H9 (cell line): Measurements from ENCODE around the gene LEMD1. TPM values are rescaled to one million over a fixed set of nuclear protein-coding genes. Genes with fewer than 3 reads are reported as not detected.

Experiments
- DNase-seq: peaks from one replicate; pipeline ENCODE4 v3.0.0-alpha.2; 2017
- H2AFZ ChIP-seq: one replicate; pipeline ENCODE4 v1.6.1; 2013; ENCODE audit warnings: mild to moderate bottlenecking, low read length, control low read depth, moderate library complexity
- H2AK5ac ChIP-seq: 2 replicates; pipeline ENCODE4 v1.6.1; 2013; ENCODE audit warnings: low read length, control low read depth, mixed read lengths; ENCODE audit not compliant: insufficient read length
- H2BK120ac ChIP-seq: one replicate; pipeline ENCODE4 v1.6.1; 2013; ENCODE audit warnings: low read depth, mild to moderate bottlenecking, low read length, control low read depth, inconsistent platforms; ENCODE audit not compliant: poor library complexity, severe bottlenecking
- H2BK12ac ChIP-seq: 2 replicates; pipeline ENCODE4 v1.6.1; 2013; ENCODE audit warnings: low read length, control low read depth, mixed read lengths, low read depth; ENCODE audit not compliant: insufficient read length
- H2BK15ac ChIP-seq: 2 replicates; pipeline ENCODE4 v1.6.1; 2013; ENCODE audit warnings: low read depth, low read length, control low read depth
- H2BK20ac ChIP-seq: one replicate; pipeline ENCODE4 v1.6.1; 2013; ENCODE audit warnings: low read depth, mild to moderate bottlenecking, low read length, control low read depth, inconsistent platforms; ENCODE audit not compliant: poor library complexity, severe bottlenecking
- H2BK5ac ChIP-seq: 2 replicates; pipeline ENCODE4 v1.6.1; 2013; ENCODE audit warnings: low read length, control low read depth, mixed read lengths; ENCODE audit not compliant: insufficient read length
- H3K14ac ChIP-seq: 2 replicates; pipeline ENCODE4 v1.6.1; 2013; ENCODE audit warnings: low read length, control low read depth; ENCODE audit not compliant: insufficient read depth
- H3K18ac ChIP-seq: 2 replicates; pipeline ENCODE4 v1.6.1; 2013; ENCODE audit warnings: low read depth, mild to moderate bottlenecking, mixed read lengths, low read length, control low read depth; ENCODE audit not compliant: insufficient read length
- H3K23ac ChIP-seq: 2 replicates; pipeline ENCODE4 v1.6.1; 2013; ENCODE audit warnings: low read length, control low read depth, mixed read lengths, low read depth; ENCODE audit not compliant: insufficient read length
- H3K23me2 ChIP-seq: 2 replicates; pipeline ENCODE4 v1.6.1; 2013; ENCODE audit warnings: low read depth, mild to moderate bottlenecking, mixed read lengths, low read length, control low read depth; ENCODE audit not compliant: insufficient read length, poor library complexity, severe bottlenecking
- H3K27ac ChIP-seq: 2 replicates; pipeline ENCODE4 v1.5.1; 2013; ENCODE audit warnings: low read length, control low read depth, mixed read lengths, low read depth; ENCODE audit not compliant: insufficient read length
- H3K27me3 ChIP-seq: 2 replicates; pipeline ENCODE4 v1.6.1; 2013; ENCODE audit warnings: low read length, control low read depth, inconsistent platforms; ENCODE audit not compliant: insufficient read depth
- H3K4ac ChIP-seq: 2 replicates; pipeline ENCODE4 v1.6.1; 2013; ENCODE audit warnings: low read depth, mild to moderate bottlenecking, control low read depth, inconsistent platforms, low read length, moderate library complexity
- H3K4me1 ChIP-seq: 2 replicates; pipeline ENCODE4 v1.6.1; 2013; ENCODE audit warnings: low read length, control low read depth, inconsistent platforms; ENCODE audit not compliant: insufficient read depth
- H3K4me2 ChIP-seq: 2 replicates; pipeline ENCODE4 v1.6.1; 2013; ENCODE audit warnings: low read length, control low read depth, mixed read lengths; ENCODE audit not compliant: insufficient read length, insufficient read depth
- H3K56ac ChIP-seq: 2 replicates; pipeline ENCODE4 v1.6.1; 2013; ENCODE audit warnings: low read depth, mild to moderate bottlenecking, mixed read lengths, low read length, control low read depth; ENCODE audit not compliant: insufficient read length
- H3K79me1 ChIP-seq: 2 replicates; pipeline ENCODE4 v1.6.1; 2013; ENCODE audit warnings: low read depth, mild to moderate bottlenecking, moderate library complexity, low read length, control low read depth, inconsistent platforms; ENCODE audit not compliant: insufficient read depth, poor library complexity, severe bottlenecking
- H3K79me2 ChIP-seq: 2 replicates; pipeline ENCODE4 v1.6.1; 2013; ENCODE audit warnings: low read length, control low read depth, inconsistent platforms; ENCODE audit not compliant: insufficient read depth
- H3K9ac ChIP-seq: 2 replicates; pipeline ENCODE4 v1.6.1; 2013; ENCODE audit warnings: low read length, control low read depth, mixed read lengths; ENCODE audit not compliant: insufficient read length; ENCODE audit errors: extremely low read depth
- H3K9me3 ChIP-seq: one replicate; pipeline ENCODE4 v1.6.1; 2013; ENCODE audit warnings: low read depth, low read length, inconsistent platforms; ENCODE audit not compliant: control insufficient read depth
- H3T11ph ChIP-seq: one replicate; pipeline ENCODE4 v1.6.1; 2013; ENCODE audit warnings: mild to moderate bottlenecking, low read length, control low read depth, inconsistent platforms
- H4K20me1 ChIP-seq: one replicate; pipeline ENCODE4 v1.6.1; 2013; ENCODE audit not compliant: control insufficient read depth, insufficient read length, insufficient read depth
- H4K5ac ChIP-seq: 2 replicates; pipeline ENCODE4 v1.6.1; 2013; ENCODE audit warnings: low read depth, mild to moderate bottlenecking, mixed read lengths, low read length, control low read depth; ENCODE audit not compliant: insufficient read length
- H4K8ac ChIP-seq: replicated peaks from 2 replicates; pipeline ENCODE4 v1.6.1; 2013; ENCODE audit warnings: low read length, control low read depth, mixed read lengths, low read depth; ENCODE audit not compliant: insufficient read length
- H4K91ac ChIP-seq: 2 replicates; pipeline ENCODE4 v1.6.1; 2013; ENCODE audit warnings: low read depth, mild to moderate bottlenecking, moderate library complexity, mixed read lengths, low read length, control low read depth; ENCODE audit not compliant: insufficient read length
- H3K27ac Mint-ChIP-seq, 3 experiments: 2 replicates in 2 of 3; 3 replicates in 1 of 3; pipeline ENCODE4 v1.8.0; 2020 to 2021; ENCODE audit warnings: mixed read lengths in 3 of 3, mild to moderate bottlenecking in 1 of 3, moderate library complexity in 1 of 3
- H3K27me3 Mint-ChIP-seq: 2 replicates; pipeline ENCODE4 v1.8.0; 2021; ENCODE audit warnings: low read depth, mild to moderate bottlenecking, moderate library complexity, mixed read lengths
- H3K36me3 Mint-ChIP-seq, 3 experiments: 2 replicates in 2 of 3; 3 replicates in 1 of 3; pipeline ENCODE4 v1.8.0; 2020 to 2021; ENCODE audit warnings: low read depth in 3 of 3, mixed read lengths in 3 of 3; ENCODE audit not compliant: insufficient read depth in 1 of 3
- H3K4me1 Mint-ChIP-seq, 2 experiments: 2 replicates each; pipeline ENCODE4 v1.8.0; 2020; ENCODE audit warnings: mixed read lengths in 2 of 2
- H3K4me3 Mint-ChIP-seq, 2 experiments: 2 replicates in 1 of 2; 3 replicates in 1 of 2; pipeline ENCODE4 v1.8.0; 2020 to 2021; ENCODE audit warnings: mild to moderate bottlenecking in 2 of 2, mixed read lengths in 2 of 2, moderate library complexity in 1 of 2
- H3K9me3 Mint-ChIP-seq, 2 experiments: 2 replicates in 1 of 2; 3 replicates in 1 of 2; pipeline ENCODE4 v1.8.0; 2020; ENCODE audit warnings: mild to moderate bottlenecking in 2 of 2, mixed read lengths in 2 of 2, moderate library complexity in 1 of 2
- WGBS: extraction: QIAGEN DNeasy Blood & Tissue Kit; methylation state at CpG from one replicate; pipeline ENCODE4 v1.1.7; 2013; ENCODE audit warnings: missing lambda C conversion rate, low lambda C conversion rate, mixed read lengths; ENCODE audit not compliant: insufficient read length; ENCODE audit errors: extremely low coverage; 5-methylcytosine and 5-hydroxymethylcytosine counted together
- total RNA-seq: library from RNA; stranded (reverse); gene quantifications from 2 replicates; pipeline ENCODE4 v1.2.1, GENCODE V29; 2021
- TF ChIP-seq, protein P1 (sequence below): fragments of 200-600 bp; sonication (generic); conservative IDR thresholded peaks from 3 replicates; pipeline ENCODE4 v1.8.0; 2021; ENCODE audit warnings: antibody characterized with exemption, mild to moderate bottlenecking

The LEMD1 gene
- total RNA-seq, 1 experiment from 2014 or later: 11.8 TPM

DNA sequence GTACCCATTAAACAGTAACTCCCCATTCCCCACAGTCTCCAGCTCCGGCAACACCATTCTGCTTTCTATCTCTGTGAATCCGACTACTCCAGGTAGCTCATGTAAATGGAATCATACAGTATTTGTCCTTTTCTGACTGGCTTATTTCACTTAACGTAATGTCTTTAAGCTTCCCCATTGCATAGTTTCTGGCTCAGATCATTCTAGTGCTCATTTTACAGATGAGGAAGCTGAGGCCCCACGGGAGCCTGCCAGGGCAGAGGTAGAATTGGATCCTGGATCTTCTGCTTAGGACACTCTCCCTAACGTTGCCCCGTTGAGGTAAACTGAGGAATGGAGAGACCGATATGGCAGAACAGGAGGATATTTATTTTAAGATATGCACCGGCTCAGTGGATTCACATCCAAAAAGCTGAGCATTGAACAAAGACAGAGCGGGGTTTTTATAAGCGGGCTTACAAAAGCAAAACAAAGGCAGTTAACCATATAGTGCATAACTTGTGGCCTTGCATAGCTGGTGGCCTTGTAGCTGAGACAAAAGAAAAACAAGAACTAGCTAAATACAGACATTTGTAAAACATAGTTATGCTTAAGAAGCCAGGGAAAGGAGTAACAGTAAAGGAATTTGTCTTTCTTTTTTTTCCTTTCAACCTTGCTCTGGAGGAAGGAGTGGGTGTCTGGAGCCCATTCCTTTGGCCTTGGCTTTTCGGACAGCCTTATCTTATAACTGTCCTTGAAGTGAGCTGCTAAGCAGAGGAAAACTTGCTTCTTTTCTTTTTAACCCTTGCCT is 49.8 kb downstream of the LEMD1 start:
- no peaks in the 10 kb centered on the region for H3K23me2 ChIP-seq
- no peaks in the 10 kb centered on the region for H3K9me3 Mint-ChIP-seq

More for the DNA sequence above, 49.8 kb downstream of the LEMD1 start:
- Histone ChIP-seq H3K4me2 (no peak overlapping the region), H2BK15ac (no peak overlapping the region), H3K23ac (no peak overlapping the region), H3K14ac (no peak overlapping the region), H3K4me1 (peaks cover 21% of the 10 kb centered on the region; the same call in 1 of the 2 replicates), H3K79me1 (no peaks in the 10 kb centered on the region), H2BK120ac (no peak overlapping the region), H4K91ac (no peak overlapping the region), H3K18ac (no peak overlapping the region), H3T11ph (no peak overlapping the region), H2BK5ac (no peak overlapping the region), H4K5ac (no peak overlapping the region), H3K27ac (no peak overlapping the region), H2AFZ (no peak overlapping the region), H4K20me1 (no peaks in the 10 kb centered on the region), H2AK5ac (no peak overlapping the region), H4K8ac (no peak overlapping the region), H3K56ac (no peak overlapping the region), H3K79me2 (no peaks in the 10 kb centered on the region), H3K27me3 (no peaks in the 10 kb centered on the region), H3K9ac (no peak overlapping the region), H3K9me3 (no peaks in the 10 kb centered on the region), H2BK20ac (no peak overlapping the region), H3K4ac (no peak overlapping the region), H2BK12ac (no peak overlapping the region)
- Mint-ChIP-seq H3K36me3 (no peaks in the 10 kb centered on the region), H3K4me3 (no peak overlapping the region; a peak in 1 of 5 replicates), H3K27ac (no peak overlapping the region), H3K4me1 (peaks cover 53% of the 10 kb centered on the region in 2 experiments), H3K27me3 (peaks cover 7% of the 10 kb centered on the region)
- no CpG with 5 or more reads among the region's 11 CpGs for WGBS
- DNase-seq: no peak
- TF ChIP-seq, protein P1, sequence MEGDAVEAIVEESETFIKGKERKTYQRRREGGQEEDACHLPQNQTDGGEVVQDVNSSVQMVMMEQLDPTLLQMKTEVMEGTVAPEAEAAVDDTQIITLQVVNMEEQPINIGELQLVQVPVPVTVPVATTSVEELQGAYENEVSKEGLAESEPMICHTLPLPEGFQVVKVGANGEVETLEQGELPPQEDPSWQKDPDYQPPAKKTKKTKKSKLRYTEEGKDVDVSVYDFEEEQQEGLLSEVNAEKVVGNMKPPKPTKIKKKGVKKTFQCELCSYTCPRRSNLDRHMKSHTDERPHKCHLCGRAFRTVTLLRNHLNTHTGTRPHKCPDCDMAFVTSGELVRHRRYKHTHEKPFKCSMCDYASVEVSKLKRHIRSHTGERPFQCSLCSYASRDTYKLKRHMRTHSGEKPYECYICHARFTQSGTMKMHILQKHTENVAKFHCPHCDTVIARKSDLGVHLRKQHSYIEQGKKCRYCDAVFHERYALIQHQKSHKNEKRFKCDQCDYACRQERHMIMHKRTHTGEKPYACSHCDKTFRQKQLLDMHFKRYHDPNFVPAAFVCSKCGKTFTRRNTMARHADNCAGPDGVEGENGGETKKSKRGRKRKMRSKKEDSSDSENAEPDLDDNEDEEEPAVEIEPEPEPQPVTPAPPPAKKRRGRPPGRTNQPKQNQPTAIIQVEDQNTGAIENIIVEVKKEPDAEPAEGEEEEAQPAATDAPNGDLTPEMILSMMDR: no peak
